HL-60 (cell line): Measurements from ENCODE around the gene IGFALS.

Experiments used
- DNase-seq, 2 experiments: peaks; one replicate each; pipeline ENCODE4 v3.0.0-alpha.2; 2010 to 2020; ENCODE audit warnings: low read depth in 1 of 2, low spot score in 1 of 2
- H3K27ac ChIP-seq: fragments of 250-450 bp; sonication (Bioruptor Pico); replicated peaks from 2 replicates; pipeline ENCODE4 v1.5.1; 2020; ENCODE audit warnings: mild to moderate bottlenecking, moderate library complexity
- H3K27me3 ChIP-seq: fragments of 250-450 bp; sonication (Bioruptor Pico); 2 replicates; pipeline ENCODE4 v1.5.1; 2021; ENCODE audit warnings: mild to moderate bottlenecking, moderate library complexity; ENCODE audit not compliant: insufficient read depth, poor library complexity, severe bottlenecking
- H3K4me3 ChIP-seq: replicated peaks from 2 replicates; pipeline ENCODE4 v1.5.1; 2011; ENCODE audit warnings: mild to moderate bottlenecking, control low read depth, low read length; ENCODE audit not compliant: insufficient read depth
- CTCF ChIP-seq: IDR thresholded peaks from one replicate; pipeline ENCODE4 v1.5.1; 2011; ENCODE audit warnings: low read length, control low read depth, inconsistent platforms; ENCODE audit not compliant: insufficient read depth
- GABPA ChIP-seq: IDR thresholded peaks from 2 replicates; pipeline ENCODE4 v1.6.1; 2012; ENCODE audit warnings: low read depth
- POLR2AphosphoS5 ChIP-seq: IDR thresholded peaks from 2 replicates; pipeline ENCODE4 v1.6.1; 2012; ENCODE audit warnings: low read depth
- REST ChIP-seq: IDR thresholded peaks from 2 replicates; pipeline ENCODE4 v1.6.1; 2012; ENCODE audit warnings: low read depth; ENCODE audit not compliant: insufficient replicate concordance
- SPI1 ChIP-seq: IDR thresholded peaks from 2 replicates; pipeline ENCODE4 v1.6.1; 2012; ENCODE audit warnings: low read depth, mild to moderate bottlenecking, borderline replicate concordance

The IGFALS gene

GRCh38 chr16:1740781-1741490 lies 52.6 kb downstream of the IGFALS start:
- TF ChIP-seq SPI1 (no peak), CTCF (no peak), REST (no peak), GABPA (no peak), POLR2AphosphoS5 (no peak)
- H3K27me3 ChIP-seq = no peaks in the 10 kb centered on the region
- no peak for DNase-seq
- H3K27ac ChIP-seq = no peak overlapping the region
- H3K4me3 ChIP-seq = no peak overlapping the region
